Measurements from ENCODE around the gene SEMA6B.

DNA sequence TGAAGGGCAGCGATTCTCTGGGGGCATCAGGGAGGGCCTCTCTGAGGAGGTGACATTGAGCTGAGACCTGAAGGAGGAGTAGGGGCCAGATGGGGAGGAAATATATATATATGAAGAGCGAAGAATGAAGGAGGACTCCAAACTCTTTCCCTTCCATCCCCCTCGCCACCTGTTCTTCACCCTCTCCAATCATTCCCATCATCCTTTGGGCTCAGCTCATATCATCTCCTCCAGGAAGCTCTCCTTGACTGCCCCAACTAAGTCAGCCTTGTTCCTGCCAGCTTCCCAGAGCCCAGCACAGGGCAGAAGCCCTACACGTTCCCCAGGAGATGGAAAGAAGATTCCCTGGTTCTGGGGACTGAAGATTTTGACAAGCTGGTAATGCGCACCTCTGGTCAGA, 33.0 kb upstream of the SEMA6B start:
- TF ChIP-seq, protein P1, sequence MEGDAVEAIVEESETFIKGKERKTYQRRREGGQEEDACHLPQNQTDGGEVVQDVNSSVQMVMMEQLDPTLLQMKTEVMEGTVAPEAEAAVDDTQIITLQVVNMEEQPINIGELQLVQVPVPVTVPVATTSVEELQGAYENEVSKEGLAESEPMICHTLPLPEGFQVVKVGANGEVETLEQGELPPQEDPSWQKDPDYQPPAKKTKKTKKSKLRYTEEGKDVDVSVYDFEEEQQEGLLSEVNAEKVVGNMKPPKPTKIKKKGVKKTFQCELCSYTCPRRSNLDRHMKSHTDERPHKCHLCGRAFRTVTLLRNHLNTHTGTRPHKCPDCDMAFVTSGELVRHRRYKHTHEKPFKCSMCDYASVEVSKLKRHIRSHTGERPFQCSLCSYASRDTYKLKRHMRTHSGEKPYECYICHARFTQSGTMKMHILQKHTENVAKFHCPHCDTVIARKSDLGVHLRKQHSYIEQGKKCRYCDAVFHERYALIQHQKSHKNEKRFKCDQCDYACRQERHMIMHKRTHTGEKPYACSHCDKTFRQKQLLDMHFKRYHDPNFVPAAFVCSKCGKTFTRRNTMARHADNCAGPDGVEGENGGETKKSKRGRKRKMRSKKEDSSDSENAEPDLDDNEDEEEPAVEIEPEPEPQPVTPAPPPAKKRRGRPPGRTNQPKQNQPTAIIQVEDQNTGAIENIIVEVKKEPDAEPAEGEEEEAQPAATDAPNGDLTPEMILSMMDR (IDR thresholded peaks at IDR 0.05) = no peak
- TF ChIP-seq EZH2phosphoT487 (IDR thresholded peaks at IDR 0.05; ENCODE audit: borderline replicate concordance, low read depth) (no peak), MXI1 (IDR thresholded peaks at IDR 0.05; ENCODE audit: low read depth, low read length) (no peak), EP300 (IDR thresholded peaks at IDR 0.05; ENCODE audit: borderline replicate concordance in 1 of 2, low read depth in 1 of 2, low read length in 1 of 2) (no peak), CHD2 (IDR thresholded peaks at IDR 0.05; ENCODE audit: low read length, partially characterized antibody) (no peak), TAF1 (IDR thresholded peaks at IDR 0.05; ENCODE audit: borderline replicate concordance, low read depth, low read length) (no peak), POLR2AphosphoS5 (IDR thresholded peaks at IDR 0.05; ENCODE audit: low read depth, low read length) (no peak), RAD21 (IDR thresholded peaks at IDR 0.05; ENCODE audit: low read length) (no peak), FOSL2 (IDR thresholded peaks at IDR 0.05; ENCODE audit: borderline replicate concordance, low read depth) (no peak)
- TF ChIP-seq, protein P2, sequence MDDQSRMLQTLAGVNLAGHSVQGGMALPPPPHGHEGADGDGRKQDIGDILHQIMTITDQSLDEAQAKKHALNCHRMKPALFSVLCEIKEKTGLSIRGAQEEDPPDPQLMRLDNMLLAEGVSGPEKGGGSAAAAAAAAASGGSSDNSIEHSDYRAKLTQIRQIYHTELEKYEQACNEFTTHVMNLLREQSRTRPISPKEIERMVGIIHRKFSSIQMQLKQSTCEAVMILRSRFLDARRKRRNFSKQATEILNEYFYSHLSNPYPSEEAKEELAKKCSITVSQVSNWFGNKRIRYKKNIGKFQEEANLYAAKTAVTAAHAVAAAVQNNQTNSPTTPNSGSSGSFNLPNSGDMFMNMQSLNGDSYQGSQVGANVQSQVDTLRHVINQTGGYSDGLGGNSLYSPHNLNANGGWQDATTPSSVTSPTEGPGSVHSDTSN (IDR thresholded peaks at IDR 0.05) = no peak
- TF ChIP-seq, protein P3, sequence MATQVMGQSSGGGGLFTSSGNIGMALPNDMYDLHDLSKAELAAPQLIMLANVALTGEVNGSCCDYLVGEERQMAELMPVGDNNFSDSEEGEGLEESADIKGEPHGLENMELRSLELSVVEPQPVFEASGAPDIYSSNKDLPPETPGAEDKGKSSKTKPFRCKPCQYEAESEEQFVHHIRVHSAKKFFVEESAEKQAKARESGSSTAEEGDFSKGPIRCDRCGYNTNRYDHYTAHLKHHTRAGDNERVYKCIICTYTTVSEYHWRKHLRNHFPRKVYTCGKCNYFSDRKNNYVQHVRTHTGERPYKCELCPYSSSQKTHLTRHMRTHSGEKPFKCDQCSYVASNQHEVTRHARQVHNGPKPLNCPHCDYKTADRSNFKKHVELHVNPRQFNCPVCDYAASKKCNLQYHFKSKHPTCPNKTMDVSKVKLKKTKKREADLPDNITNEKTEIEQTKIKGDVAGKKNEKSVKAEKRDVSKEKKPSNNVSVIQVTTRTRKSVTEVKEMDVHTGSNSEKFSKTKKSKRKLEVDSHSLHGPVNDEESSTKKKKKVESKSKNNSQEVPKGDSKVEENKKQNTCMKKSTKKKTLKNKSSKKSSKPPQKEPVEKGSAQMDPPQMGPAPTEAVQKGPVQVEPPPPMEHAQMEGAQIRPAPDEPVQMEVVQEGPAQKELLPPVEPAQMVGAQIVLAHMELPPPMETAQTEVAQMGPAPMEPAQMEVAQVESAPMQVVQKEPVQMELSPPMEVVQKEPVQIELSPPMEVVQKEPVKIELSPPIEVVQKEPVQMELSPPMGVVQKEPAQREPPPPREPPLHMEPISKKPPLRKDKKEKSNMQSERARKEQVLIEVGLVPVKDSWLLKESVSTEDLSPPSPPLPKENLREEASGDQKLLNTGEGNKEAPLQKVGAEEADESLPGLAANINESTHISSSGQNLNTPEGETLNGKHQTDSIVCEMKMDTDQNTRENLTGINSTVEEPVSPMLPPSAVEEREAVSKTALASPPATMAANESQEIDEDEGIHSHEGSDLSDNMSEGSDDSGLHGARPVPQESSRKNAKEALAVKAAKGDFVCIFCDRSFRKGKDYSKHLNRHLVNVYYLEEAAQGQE (IDR thresholded peaks at IDR 0.05; ENCODE audit: low read depth, low read length) = no peak
